DOHH2 (cell line): ENCODE measurements around the gene LYVE1.
A peak's percentile ranks its signal among the peaks of the same experiment; 100 is the strongest.

ENCODE experiments used
- H3F3A ChIP-seq: fragments of 200-600 bp; sonication (generic), shearing (Covaris generic); 2 replicates; pipeline ENCODE4 v1.6.0; 2016; ENCODE audit warnings: antibody characterized with exemption, mild to moderate bottlenecking; ENCODE audit not compliant: control insufficient read depth, insufficient read depth
- H3K27ac ChIP-seq: fragments of 200-600 bp; sonication (generic); 2 replicates; pipeline ENCODE4 v1.5.1; 2014; ENCODE audit warnings: low read depth, mild to moderate bottlenecking, low read length, moderate library complexity
- H3K27me3 ChIP-seq: fragments of 200-600 bp; sonication (generic); 2 replicates; pipeline ENCODE4 v1.6.1; 2014; ENCODE audit warnings: mild to moderate bottlenecking, low read length, mixed read lengths; ENCODE audit not compliant: control insufficient read depth
- H3K36me3 ChIP-seq: fragments of 200-600 bp; sonication (generic); 2 replicates; pipeline ENCODE4 v1.6.1; 2014; ENCODE audit warnings: mild to moderate bottlenecking, low read length, moderate library complexity, mixed read lengths; ENCODE audit not compliant: control insufficient read depth
- H3K4me1 ChIP-seq: fragments of 200-600 bp; sonication (generic); 2 replicates; pipeline ENCODE4 v1.6.1; 2014; ENCODE audit warnings: mild to moderate bottlenecking, low read length, mixed read lengths; ENCODE audit not compliant: control insufficient read depth
- H3K4me2 ChIP-seq: fragments of 200-600 bp; sonication (generic); 2 replicates; pipeline ENCODE4 v1.6.0; 2014; ENCODE audit warnings: mild to moderate bottlenecking, low read length, moderate library complexity
- H3K4me3 ChIP-seq: fragments of 200-600 bp; sonication (generic); 2 replicates; pipeline ENCODE4 v1.5.1; 2014; ENCODE audit warnings: mild to moderate bottlenecking, low read length, mixed read lengths
- H3K79me2 ChIP-seq: fragments of 200-600 bp; sonication (generic); 2 replicates; pipeline ENCODE4 v1.6.1; 2014; ENCODE audit warnings: mild to moderate bottlenecking, low read length, mixed read lengths; ENCODE audit not compliant: control insufficient read depth
- H3K9me2 ChIP-seq: fragments of 200-600 bp; sonication (generic); replicated peaks from 2 replicates; pipeline ENCODE4 v1.6.1; 2014; ENCODE audit warnings: mild to moderate bottlenecking, low read length, mixed read lengths; ENCODE audit not compliant: control insufficient read depth
- H3K9me3 ChIP-seq: fragments of 200-600 bp; sonication (generic); 2 replicates; pipeline ENCODE4 v1.6.1; 2014; ENCODE audit warnings: antibody characterized with exemption, low read length, mixed read lengths; ENCODE audit not compliant: control insufficient read depth, insufficient read depth
- H4K20me1 ChIP-seq: fragments of 200-600 bp; sonication (generic); 2 replicates; pipeline ENCODE4 v1.6.0; 2014; ENCODE audit warnings: low read depth, mild to moderate bottlenecking, antibody characterized with exemption, low read length, moderate library complexity; ENCODE audit not compliant: control insufficient read depth, insufficient read depth
- CTCF ChIP-seq: fragments of 200-600 bp; sonication (generic); IDR thresholded peaks from one replicate; pipeline ENCODE4 v1.5.1; 2014; ENCODE audit warnings: antibody characterized with exemption, mild to moderate bottlenecking, low read depth, low read length; ENCODE audit not compliant: poor library complexity, severe bottlenecking
- EZH2phosphoT487 ChIP-seq: fragments of 200-600 bp; sonication (generic); IDR thresholded peaks from 2 replicates; pipeline ENCODE4 v1.6.1; 2017; ENCODE audit warnings: borderline replicate concordance, mild to moderate bottlenecking, antibody characterized with exemption, low read length, moderate library complexity, mixed read lengths

LYVE1 gene

GRCh38 chr11:10608584-10608983 lies 40.1 kb upstream of the LYVE1 start:
- Histone ChIP-seq H3K27ac (peak overlapping the region; percentile 60), H3K79me2 (no peaks in the 10 kb centered on the region), H3K4me3 (peak overlapping the region; percentile 56), H3K27me3 (no peaks in the 10 kb centered on the region), H3K36me3 (no peaks in the 10 kb centered on the region), H3K4me1 (peaks cover 94% of the 10 kb centered on the region), H3F3A (0 out of 2 replicates have a peak, but pooled peaks cover 2% of the 10 kb centered on the region), H3K9me2 (no peaks in the 10 kb centered on the region), H4K20me1 (no peaks in the 10 kb centered on the region), H3K4me2 (peak overlapping the region; percentile 71), H3K9me3 (no peaks in the 10 kb centered on the region)
- no peak for TF ChIP-seq CTCF
- TF ChIP-seq EZH2phosphoT487 = no peak

- H3K27ac ChIP-seq = peak overlapping the region; percentile 60
- H3F3A ChIP-seq = 0 out of 2 replicates have a peak, but pooled peaks cover 2% of the 10 kb centered on the region
- H3K9me3 ChIP-seq = no peaks in the 10 kb centered on the region
- H3K9me2 ChIP-seq = no peaks in the 10 kb centered on the region
- no peaks in the 10 kb centered on the region for H3K27me3 ChIP-seq
- peak overlapping the region; percentile 71 for H3K4me2 ChIP-seq
- peaks cover 84% of the 10 kb centered on the region for H3K4me1 ChIP-seq
- H3K4me3 ChIP-seq = peak overlapping the region; percentile 56
- no peaks in the 10 kb centered on the region for H4K20me1 ChIP-seq
- TF ChIP-seq CTCF (no peak), EZH2phosphoT487 (no peak)
- H3K79me2 ChIP-seq = no peaks in the 10 kb centered on the region
- no peaks in the 10 kb centered on the region for H3K36me3 ChIP-seq
Measured at GRCh38 chr11:10607462-10608132, 39.1 kb upstream of the LYVE1 start.

DNA sequence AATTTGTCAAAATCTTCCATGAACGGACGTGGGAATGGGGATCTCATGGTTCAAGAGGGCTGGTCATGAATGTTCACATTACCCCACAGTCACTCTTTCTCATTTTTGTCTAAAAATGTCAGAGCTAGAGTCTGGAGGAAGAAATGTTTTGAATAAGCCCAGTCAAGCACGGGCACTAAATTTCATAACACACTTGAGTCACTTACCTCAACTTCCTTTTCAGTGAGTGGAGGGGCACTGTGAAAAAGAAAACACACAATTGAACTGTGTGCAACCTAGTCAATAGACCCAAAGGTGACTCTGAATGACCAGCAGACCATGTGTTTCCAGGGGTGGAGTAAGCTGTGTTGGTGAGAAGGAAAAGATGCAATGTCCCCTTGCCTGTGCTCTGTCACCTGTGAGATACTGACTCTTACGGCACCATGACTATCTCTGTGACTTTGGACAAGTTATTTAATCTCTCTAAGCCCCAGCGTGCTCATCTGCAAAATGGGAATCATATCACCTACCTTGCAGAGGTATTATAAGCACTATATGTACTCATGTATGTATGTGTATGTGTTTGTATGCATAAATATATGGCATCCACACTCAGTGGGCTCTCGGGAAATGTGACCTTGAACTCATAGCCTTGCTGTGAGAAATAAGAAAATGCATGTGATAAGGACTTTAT lies 38.2 kb upstream of the LYVE1 start:
- H3K4me2 ChIP-seq = peak overlapping the region; percentile 71
- peak overlapping the region; percentile 60 for H3K27ac ChIP-seq
- H3K4me3 ChIP-seq = peak overlapping the region; percentile 56

More for the DNA sequence above, 38.2 kb upstream of the LYVE1 start:
- Histone ChIP-seq H3K79me2 (no peaks in the 10 kb centered on the region), H3K36me3 (no peaks in the 10 kb centered on the region), H3K4me1 (peaks cover 75% of the 10 kb centered on the region), H4K20me1 (no peaks in the 10 kb centered on the region), H3K27me3 (no peaks in the 10 kb centered on the region), H3K9me3 (no peaks in the 10 kb centered on the region), H3F3A (no peaks in the 10 kb centered on the region), H3K9me2 (no peaks in the 10 kb centered on the region)
- no peak for TF ChIP-seq EZH2phosphoT487
- no peak for TF ChIP-seq CTCF
